Panc1 (cell line): ENCODE measurements around the gene FAM174C. TPM values are rescaled to one million over a fixed set of nuclear protein-coding genes. Genes with fewer than 3 reads are reported as not detected.
"Not testable (repeated sequence)": the region's sequence is repeated elsewhere in the genome, so short reads cannot be mapped to it uniquely, and the experiment has no call there.

Source experiments
- ATAC-seq: fragments of 200-7000 bp; cut with Tn5 transposase; 2 replicates; pipeline ENCODE4 v1.9.1; 2020; ENCODE audit warnings: mild to moderate bottlenecking, moderate library complexity
- BruUV-seq: library from RNA; stranded (reverse); fragments of 400-500 nt; replicated peaks from 2 replicates; lab custom pipeline; 2021; lab: Mats Ljungman, UMichigan
- CTCF ChIA-PET: fragments of 300-600 bp; sonication (Branson Sonifier 250); formaldehyde crosslinking; loops from one replicate; lab custom pipeline; 2022; ENCODE audit warnings: antibody characterized with exemption; lab: Charles Lee
- POLR2A ChIA-PET: fragments of 300-600 bp; sonication (Branson Sonifier 250); formaldehyde crosslinking; loops from one replicate; lab custom pipeline; 2022; ENCODE audit warnings: antibody characterized with exemption; lab: Charles Lee
- DNase-seq: peaks from one replicate; pipeline ENCODE4 v3.0.0-alpha.2; 2010; ENCODE audit warnings: low read depth, low spot score
- H3K27ac ChIP-seq: 2 replicates; pipeline ENCODE4 v1.5.1; 2011; ENCODE audit warnings: mild to moderate bottlenecking, low read length, inconsistent platforms
- H3K27me3 ChIP-seq: fragments of 200-500 bp; sonication (Bioruptor generic); 2 replicates; pipeline ENCODE4 v1.6.0; 2014; ENCODE audit warnings: low read length, inconsistent platforms; ENCODE audit not compliant: control insufficient read depth, insufficient read depth
- H3K36me3 ChIP-seq: fragments of 200-500 bp; sonication (Bioruptor generic); 2 replicates; pipeline ENCODE4 v1.5.1; 2014; ENCODE audit warnings: inconsistent platforms, mild to moderate bottlenecking, low read length, moderate library complexity; ENCODE audit not compliant: control insufficient read depth, insufficient read depth
- H3K4me1 ChIP-seq: 2 replicates; pipeline ENCODE4 v1.5.1; 2011; ENCODE audit warnings: inconsistent platforms, mild to moderate bottlenecking, low read length, moderate library complexity; ENCODE audit not compliant: control insufficient read depth, insufficient read depth
- H3K4me3 ChIP-seq, 2 experiments: 2 replicates each; pipeline ENCODE4 v1.5.1; 2011 to 2012; ENCODE audit warnings: low read depth in 2 of 2, low read length in 2 of 2, mild to moderate bottlenecking in 2 of 2, inconsistent platforms in 1 of 2, moderate library complexity in 1 of 2
- H3K9me3 ChIP-seq: fragments of 200-500 bp; sonication (Bioruptor generic); 2 replicates; pipeline ENCODE4 v1.5.1; 2014; ENCODE audit warnings: low read depth, mild to moderate bottlenecking, inconsistent platforms, low read length, moderate library complexity; ENCODE audit not compliant: control insufficient read depth, insufficient read depth
- CTCF ChIP-seq: fragments of 450-650 bp; IDR thresholded peaks from 2 replicates; pipeline ENCODE4 v1.5.1; 2017; ENCODE audit warnings: mild to moderate bottlenecking
- POLR2AphosphoS5 ChIP-seq: IDR thresholded peaks from 2 replicates; pipeline ENCODE4 v1.6.1; 2012; ENCODE audit warnings: mild to moderate bottlenecking, low read depth, low read length, moderate library complexity
- SIN3A ChIP-seq: IDR thresholded peaks from 2 replicates; pipeline ENCODE4 v1.6.1; 2012; ENCODE audit warnings: low read depth, mild to moderate bottlenecking, low read length, moderate library complexity, borderline replicate concordance; ENCODE audit not compliant: insufficient read depth
- TCF7L2 ChIP-seq: IDR thresholded peaks from 2 replicates; pipeline ENCODE4 v1.6.1; 2011; ENCODE audit warnings: mild to moderate bottlenecking, low read depth, low read length, inconsistent platforms
- in situ Hi-C: cut with HindIII; loops from 2 replicates; pipeline ENCODE4 v1.10.0; 2016; ENCODE audit warnings: low sequenced_read_pairs, low pct_unique_long_range_greater_than_20kb
- intact Hi-C: fragments of 100-400 bp; cut with micrococcal nuclease; formaldehyde crosslinking; loops from one replicate; pipeline ENCODE4 v1.10.0; 2022; ENCODE audit not compliant: unreplicated experiment
- total RNA-seq: library from RNA; stranded (reverse); gene quantifications from one replicate; pipeline ENCODE4 v1.2.1, GENCODE V29; 2021; ENCODE audit not compliant: unreplicated experiment
- TF ChIP-seq, protein P1 (sequence below), 2 experiments: IDR thresholded peaks; 2 replicates each; pipeline ENCODE4 v1.6.1; 2011 to 2012; ENCODE audit warnings: low read depth in 2 of 2, control low read depth in 1 of 2, low read length in 1 of 2, mild to moderate bottlenecking in 1 of 2, moderate library complexity in 1 of 2; ENCODE audit not compliant: insufficient read depth in 1 of 2

The FAM174C gene
- total RNA-seq, 1 experiment from 2014 or later = 133 TPM

GRCh38 chr19:1317274-1318003 is 42.1 kb downstream of the FAM174C start:
- intact Hi-C loops = no loop called here
- H3K9me3 ChIP-seq = no peaks in the 10 kb centered on the region
- H3K4me3 ChIP-seq = no peak overlapping the region
- no peak for ATAC-seq
- no peaks in the 10 kb centered on the region for H3K36me3 ChIP-seq
- BruUV-seq = no TSS peak
- no peaks in the 10 kb centered on the region for H3K27me3 ChIP-seq
- H3K4me1 ChIP-seq = peaks cover 16% of the 10 kb centered on the region
- in situ Hi-C loops = no loop called here
- TF ChIP-seq POLR2AphosphoS5 (no peak), SIN3A (no peak), TCF7L2 (no peak), CTCF (no peak)
- TF ChIP-seq, protein P1, sequence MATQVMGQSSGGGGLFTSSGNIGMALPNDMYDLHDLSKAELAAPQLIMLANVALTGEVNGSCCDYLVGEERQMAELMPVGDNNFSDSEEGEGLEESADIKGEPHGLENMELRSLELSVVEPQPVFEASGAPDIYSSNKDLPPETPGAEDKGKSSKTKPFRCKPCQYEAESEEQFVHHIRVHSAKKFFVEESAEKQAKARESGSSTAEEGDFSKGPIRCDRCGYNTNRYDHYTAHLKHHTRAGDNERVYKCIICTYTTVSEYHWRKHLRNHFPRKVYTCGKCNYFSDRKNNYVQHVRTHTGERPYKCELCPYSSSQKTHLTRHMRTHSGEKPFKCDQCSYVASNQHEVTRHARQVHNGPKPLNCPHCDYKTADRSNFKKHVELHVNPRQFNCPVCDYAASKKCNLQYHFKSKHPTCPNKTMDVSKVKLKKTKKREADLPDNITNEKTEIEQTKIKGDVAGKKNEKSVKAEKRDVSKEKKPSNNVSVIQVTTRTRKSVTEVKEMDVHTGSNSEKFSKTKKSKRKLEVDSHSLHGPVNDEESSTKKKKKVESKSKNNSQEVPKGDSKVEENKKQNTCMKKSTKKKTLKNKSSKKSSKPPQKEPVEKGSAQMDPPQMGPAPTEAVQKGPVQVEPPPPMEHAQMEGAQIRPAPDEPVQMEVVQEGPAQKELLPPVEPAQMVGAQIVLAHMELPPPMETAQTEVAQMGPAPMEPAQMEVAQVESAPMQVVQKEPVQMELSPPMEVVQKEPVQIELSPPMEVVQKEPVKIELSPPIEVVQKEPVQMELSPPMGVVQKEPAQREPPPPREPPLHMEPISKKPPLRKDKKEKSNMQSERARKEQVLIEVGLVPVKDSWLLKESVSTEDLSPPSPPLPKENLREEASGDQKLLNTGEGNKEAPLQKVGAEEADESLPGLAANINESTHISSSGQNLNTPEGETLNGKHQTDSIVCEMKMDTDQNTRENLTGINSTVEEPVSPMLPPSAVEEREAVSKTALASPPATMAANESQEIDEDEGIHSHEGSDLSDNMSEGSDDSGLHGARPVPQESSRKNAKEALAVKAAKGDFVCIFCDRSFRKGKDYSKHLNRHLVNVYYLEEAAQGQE (IDR thresholded peaks at IDR 0.05; ENCODE audit: insufficient read depth in 1 of 2, low read depth in 2 of 2, low read length in 1 of 2) = no peak
- H3K27ac ChIP-seq = no peak overlapping the region
- DNase-seq = no peak
- ChIA-PET CTCF (interaction anchor here (0.6 to 0.7 kb wide), 2 partner anchors 16 to 38 kb away, joined by 3 read pairs; no protein-coding TSS in a partner anchor), POLR2A (no interaction called here)

GRCh38 chr19:1318678-1319471 is 43.5 kb downstream of the FAM174C start:
- no peak for TF ChIP-seq SIN3A
- TF ChIP-seq CTCF = no peak
- no peak for TF ChIP-seq POLR2AphosphoS5
- TF ChIP-seq TCF7L2 = no peak
- TF ChIP-seq, protein P1 (IDR thresholded peaks at IDR 0.05; ENCODE audit: insufficient read depth in 1 of 2, low read depth in 2 of 2, low read length in 1 of 2) = no peak
- BruUV-seq = no TSS peak
- Histone ChIP-seq H3K27me3 (no peaks in the 10 kb centered on the region), H3K4me3 (no peak overlapping the region), H3K4me1 (peaks cover 5% of the 10 kb centered on the region), H3K27ac (no peak overlapping the region), H3K36me3 (no peaks in the 10 kb centered on the region), H3K9me3 (no peaks in the 10 kb centered on the region)
- intact Hi-C loops = no loop called here
- DNase-seq (no peak), ATAC-seq (no peak)
- CTCF ChIA-PET = no interaction called here
- in situ Hi-C loops = no loop called here
- POLR2A ChIA-PET = no interaction called here

GRCh38 chr19:1320282-1320650 is 44.9 kb downstream of the FAM174C start:
- H3K4me3 ChIP-seq, BruUV-seq, POLR2A ChIA-PET, ATAC-seq, H3K4me1 ChIP-seq, CTCF ChIA-PET, DNase-seq, H3K27ac ChIP-seq, H3K27me3 ChIP-seq, in situ Hi-C loops, H3K9me3 ChIP-seq, H3K36me3 ChIP-seq, intact Hi-C loops: not testable (repeated sequence)
